ENCODE results near the gene POT1. TPM values are rescaled to one million over a fixed set of nuclear protein-coding genes. Genes with fewer than 3 reads are reported as not detected.

Gene POT1
- total RNA-seq, 1 experiment from 2014 or later = 22.7 TPM

DNA sequence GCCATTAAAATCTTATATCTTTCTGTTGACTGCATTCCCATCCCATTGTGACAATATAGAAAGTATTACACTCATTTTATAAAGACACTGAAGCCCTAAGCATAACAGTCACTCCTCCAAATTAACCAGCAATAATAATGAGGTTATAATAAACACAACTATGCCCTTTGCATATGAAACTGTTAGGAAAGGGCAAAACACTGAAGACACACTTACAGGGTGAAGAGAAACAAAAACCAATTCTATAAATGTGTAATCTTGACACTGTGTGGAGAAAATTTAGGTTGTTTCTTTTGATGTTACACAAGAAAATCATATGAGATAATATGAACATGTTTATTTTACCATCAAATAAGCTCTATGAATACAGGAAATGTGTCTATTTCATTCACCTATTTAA, 150.0 kb downstream of the POT1 start:
- intact Hi-C loops (cut with micrococcal nuclease; ENCODE audit: unreplicated experiment) = loop anchor here (10.0 kb wide), 2 partner anchors 815 to 985 kb away; no protein-coding TSS in a partner anchor
- no TSS peak for BruUV-seq (replicated peaks)

DNA sequence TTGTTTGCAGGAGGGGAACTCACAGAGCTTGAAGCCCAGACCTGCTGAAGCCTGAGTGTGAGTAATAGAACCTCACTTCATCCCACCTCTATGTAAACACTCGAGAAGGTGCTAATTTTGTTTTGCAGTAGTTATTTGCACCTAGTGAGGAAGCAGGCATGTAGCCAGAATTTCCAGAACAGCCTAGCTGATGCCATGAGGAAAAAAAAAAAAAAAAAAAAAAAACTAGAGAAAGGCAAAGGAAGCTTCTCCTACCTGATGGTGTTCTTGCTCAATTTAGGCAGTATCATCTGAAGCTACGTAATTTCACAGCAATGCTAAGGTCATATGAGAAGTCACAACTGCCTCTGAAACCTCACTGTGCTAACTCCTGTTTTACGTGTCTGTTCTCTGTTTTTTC, 150.4 kb downstream of the POT1 start:
- Histone ChIP-seq H3K27ac (ENCODE audit: low read depth, low read length, poor library complexity, severe bottlenecking) (no peak overlapping the region), H3K27me3 (replicated peaks; ENCODE audit: insufficient read depth, low read depth, low read length, poor library complexity) (no peaks in the 10 kb centered on the region), H3K9me3 (ENCODE audit: low read depth, low read length, poor library complexity, severe bottlenecking) (no peaks in the 10 kb centered on the region), H3K4me3 (ENCODE audit: low read depth, low read length, poor library complexity, severe bottlenecking) (no peak overlapping the region), H3K36me3 (ENCODE audit: insufficient read depth, low read length, poor library complexity, severe bottlenecking) (no peaks in the 10 kb centered on the region), H3K4me1 (ENCODE audit: insufficient read depth, low read length, poor library complexity, severe bottlenecking) (no peaks in the 10 kb centered on the region)
- TF ChIP-seq, protein P1, sequence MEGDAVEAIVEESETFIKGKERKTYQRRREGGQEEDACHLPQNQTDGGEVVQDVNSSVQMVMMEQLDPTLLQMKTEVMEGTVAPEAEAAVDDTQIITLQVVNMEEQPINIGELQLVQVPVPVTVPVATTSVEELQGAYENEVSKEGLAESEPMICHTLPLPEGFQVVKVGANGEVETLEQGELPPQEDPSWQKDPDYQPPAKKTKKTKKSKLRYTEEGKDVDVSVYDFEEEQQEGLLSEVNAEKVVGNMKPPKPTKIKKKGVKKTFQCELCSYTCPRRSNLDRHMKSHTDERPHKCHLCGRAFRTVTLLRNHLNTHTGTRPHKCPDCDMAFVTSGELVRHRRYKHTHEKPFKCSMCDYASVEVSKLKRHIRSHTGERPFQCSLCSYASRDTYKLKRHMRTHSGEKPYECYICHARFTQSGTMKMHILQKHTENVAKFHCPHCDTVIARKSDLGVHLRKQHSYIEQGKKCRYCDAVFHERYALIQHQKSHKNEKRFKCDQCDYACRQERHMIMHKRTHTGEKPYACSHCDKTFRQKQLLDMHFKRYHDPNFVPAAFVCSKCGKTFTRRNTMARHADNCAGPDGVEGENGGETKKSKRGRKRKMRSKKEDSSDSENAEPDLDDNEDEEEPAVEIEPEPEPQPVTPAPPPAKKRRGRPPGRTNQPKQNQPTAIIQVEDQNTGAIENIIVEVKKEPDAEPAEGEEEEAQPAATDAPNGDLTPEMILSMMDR (conservative IDR thresholded peaks at IDR 0.05; ENCODE audit: low read depth, low read length) = no peak
- TF ChIP-seq EZH2 (IDR thresholded peaks at IDR 0.05; ENCODE audit: borderline replicate concordance, low read depth, low read length, poor library complexity, severe bottlenecking) = no peak
- intact Hi-C loops (cut with micrococcal nuclease; ENCODE audit: unreplicated experiment) = no loop called here
- POLR2A ChIA-PET (ENCODE audit: low non-redundant PET) = no interaction called here
- CTCF ChIA-PET = interaction anchor here (0.7 kb wide), 1 partner anchor 679 kb away, joined by 13 read pairs; no protein-coding TSS in a partner anchor
- no TSS peak for BruUV-seq (replicated peaks)
- no peak for DNase-seq (ENCODE audit: low spot score)

More for the DNA sequence above, 150.0 kb downstream of the POT1 start:
- no peak for DNase-seq (ENCODE audit: low spot score)
- Histone ChIP-seq H3K27me3 (replicated peaks; ENCODE audit: insufficient read depth, low read depth, low read length, poor library complexity) (no peaks in the 10 kb centered on the region), H3K4me3 (ENCODE audit: low read depth, low read length, poor library complexity, severe bottlenecking) (no peak overlapping the region), H3K27ac (ENCODE audit: low read depth, low read length, poor library complexity, severe bottlenecking) (no peak overlapping the region), H3K9me3 (ENCODE audit: low read depth, low read length, poor library complexity, severe bottlenecking) (no peaks in the 10 kb centered on the region), H3K36me3 (ENCODE audit: insufficient read depth, low read length, poor library complexity, severe bottlenecking) (no peaks in the 10 kb centered on the region), H3K4me1 (ENCODE audit: insufficient read depth, low read length, poor library complexity, severe bottlenecking) (no peaks in the 10 kb centered on the region)
- CTCF ChIA-PET = interaction anchor here (0.7 kb wide), 1 partner anchor 679 kb away, joined by 13 read pairs; no protein-coding TSS in a partner anchor
- TF ChIP-seq, protein P1 (conservative IDR thresholded peaks at IDR 0.05; ENCODE audit: low read depth, low read length) = no peak
- TF ChIP-seq EZH2 (IDR thresholded peaks at IDR 0.05; ENCODE audit: borderline replicate concordance, low read depth, low read length, poor library complexity, severe bottlenecking) = no peak
- POLR2A ChIA-PET (ENCODE audit: low non-redundant PET) = no interaction called here

DNA sequence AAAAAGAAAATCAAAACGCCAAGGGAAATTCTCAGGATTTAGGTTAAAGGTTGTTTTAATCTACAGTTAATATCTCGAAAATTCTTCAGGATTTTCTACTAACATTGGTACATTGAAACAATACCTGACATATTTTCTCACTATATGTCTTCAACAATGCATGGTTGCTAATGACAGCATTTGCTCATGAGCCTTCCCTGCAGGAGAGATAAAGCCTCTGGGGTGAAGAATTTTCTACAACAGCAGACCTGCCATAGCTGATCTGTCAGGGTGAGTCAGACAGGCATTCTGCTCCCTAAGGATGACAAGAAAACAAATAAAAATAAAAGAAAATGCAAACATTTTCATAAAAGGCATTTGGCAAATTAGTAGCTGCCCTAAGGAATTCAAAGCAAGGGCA, 152.4 kb downstream of the POT1 start:
- Histone ChIP-seq H3K36me3 (ENCODE audit: insufficient read depth, low read length, poor library complexity, severe bottlenecking) (no peaks in the 10 kb centered on the region), H3K27ac (ENCODE audit: low read depth, low read length, poor library complexity, severe bottlenecking) (no peak overlapping the region), H3K4me3 (ENCODE audit: low read depth, low read length, poor library complexity, severe bottlenecking) (no peak overlapping the region), H3K9me3 (ENCODE audit: low read depth, low read length, poor library complexity, severe bottlenecking) (no peaks in the 10 kb centered on the region), H3K27me3 (replicated peaks; ENCODE audit: insufficient read depth, low read depth, low read length, poor library complexity) (no peaks in the 10 kb centered on the region), H3K4me1 (ENCODE audit: insufficient read depth, low read length, poor library complexity, severe bottlenecking) (no peaks in the 10 kb centered on the region)
- intact Hi-C loops (cut with micrococcal nuclease; ENCODE audit: unreplicated experiment) = no loop called here
- ChIA-PET POLR2A (ENCODE audit: low non-redundant PET) (no interaction called here), CTCF (no interaction called here)
- no peak for DNase-seq (ENCODE audit: low spot score)
- TF ChIP-seq EZH2 (IDR thresholded peaks at IDR 0.05; ENCODE audit: borderline replicate concordance, low read depth, low read length, poor library complexity, severe bottlenecking) = no peak
- TF ChIP-seq, protein P1 (conservative IDR thresholded peaks at IDR 0.05; ENCODE audit: low read depth, low read length) = no peak
- no TSS peak for BruUV-seq (replicated peaks)
